Measurements from ENCODE around the gene ICAM5.
"Not testable (repeated sequence)": the region's sequence is repeated elsewhere in the genome, so short reads cannot be mapped to it uniquely, and the experiment has no call there.

The ICAM5 gene

GRCh38 chr19:10270616-10271394 is 18.9 kb upstream of the ICAM5 start, which contains the start of gene ICAM1:
Gene ICAM1 (plus strand): TSS chr19:10271120. CDS start chr19:10271160, 40 bp downstream.
- DNase-seq (ENCODE audit: low spot score): peak; percentile 78

- no peak for DNase-seq (ENCODE audit: low spot score)
Observed at GRCh38 chr19:10271543-10272086, 18.1 kb upstream of the ICAM5 start.

GRCh38 chr19:10274589-10274988 is 15.2 kb upstream of the ICAM5 start:
- DNase-seq (ENCODE audit: low spot score): no peak

- no peak for DNase-seq (ENCODE audit: low spot score)
Observed at GRCh38 chr19:10277795-10278589, 11.8 kb upstream of the ICAM5 start.

GRCh38 chr19:10278935-10279334 is 10.8 kb upstream of the ICAM5 start:
- no peak for DNase-seq (ENCODE audit: low spot score)

GRCh38 chr19:10279737-10280442 is 9.9 kb upstream of the ICAM5 start:
- no peak for DNase-seq (ENCODE audit: low spot score)

GRCh38 chr19:10282043-10282442 is 7.7 kb upstream of the ICAM5 start:
- DNase-seq (ENCODE audit: low spot score): not testable (repeated sequence)

- no peak for DNase-seq (ENCODE audit: low spot score)
Observed at GRCh38 chr19:10283301-10284064, 6.3 kb upstream of the ICAM5 start.

- DNase-seq (ENCODE audit: low spot score): no peak
Observed at GRCh38 chr19:10284065-10284959, 5.4 kb upstream of the ICAM5 start.

GRCh38 chr19:10284960-10285278 is 4.8 kb upstream of the ICAM5 start:
- no peak for DNase-seq (ENCODE audit: low spot score)

- no peak for DNase-seq (ENCODE audit: low spot score)
Observed at GRCh38 chr19:10285393-10285792, 4.4 kb upstream of the ICAM5 start.

- no peak for DNase-seq (ENCODE audit: low spot score)
Observed at GRCh38 chr19:10286803-10287737, 2.7 kb upstream of the ICAM5 start, which contains the start of gene ICAM4. Gene ICAM4 (plus strand): TSS chr19:10286955. CDS start chr19:10287013, 58 bp downstream.

- peak; percentile 84 for DNase-seq (ENCODE audit: low spot score)
Observed at GRCh38 chr19:10288662-10289166, 1.0 kb upstream of the ICAM5 start.

- DNase-seq (ENCODE audit: low spot score): peak; percentile 64
Observed at GRCh38 chr19:10289167-10289835, 451 bp upstream of the ICAM5 start.

- DNase-seq (ENCODE audit: low spot score): no peak
Observed at GRCh38 chr19:10290357-10290875, 664 bp downstream of the ICAM5 start.

GRCh38 chr19:10290876-10291553 is 1.3 kb downstream of the ICAM5 start:
- peak; percentile 84 for DNase-seq (ENCODE audit: low spot score)

GRCh38 chr19:10291554-10292205 is 1.9 kb downstream of the ICAM5 start:
- no peak for DNase-seq (ENCODE audit: low spot score)

Measured in GM03348 (cell line).